Spleen (tissue), 11 donors: Measurements from ENCODE around the gene BANF2. TPM values are rescaled to one million over a fixed set of nuclear protein-coding genes. Genes with fewer than 3 reads are reported as not detected.

Experiments
- DNase-seq: peaks from one replicate; pipeline ENCODE4 v3.0.0-alpha.2; 2020
- H3K27ac ChIP-seq, 8 donors: fragments of 200-600 bp; sonication (generic) in 7 of 8; 1 replicate in 4 of 8; 2 replicates in 4 of 8; pipeline versions ENCODE4 v1.5.0 to v1.8.0; 2016 to 2021; ENCODE audit warnings: inconsistent platforms in 4 of 8, mild to moderate bottlenecking in 4 of 8, moderate library complexity in 1 of 8
- H3K27me3 ChIP-seq, 7 donors: fragments of 200-600 bp; sonication (generic) in 6 of 7; replicated peaks in 1 of 7; 1 replicate in 4 of 7; 2 replicates in 3 of 7; pipeline versions ENCODE4 v1.5.0 to v1.8.0; 2016 to 2021; ENCODE audit warnings: inconsistent platforms in 3 of 7, mild to moderate bottlenecking in 1 of 7
- H3K36me3 ChIP-seq, 6 donors: fragments of 200-600 bp; sonication (generic) in 5 of 6; 1 replicate in 4 of 6; 2 replicates in 2 of 6; pipeline versions ENCODE4 v1.5.0 to v1.8.0; 2016 to 2021; ENCODE audit warnings: inconsistent platforms in 2 of 6
- H3K4me1 ChIP-seq, 6 donors: fragments of 200-600 bp; sonication (generic) in 5 of 6; 1 replicate in 3 of 6; 2 replicates in 3 of 6; pipeline versions ENCODE4 v1.5.0 to v1.8.0; 2016 to 2021; ENCODE audit warnings: inconsistent platforms in 3 of 6
- H3K4me3 ChIP-seq, 8 donors: fragments of 200-600 bp; sonication (generic) in 7 of 8; 1 replicate in 4 of 8; 2 replicates in 4 of 8; pipeline versions ENCODE4 v1.5.0 to v1.8.0; 2016 to 2021; ENCODE audit warnings: inconsistent platforms in 4 of 8, mild to moderate bottlenecking in 4 of 8, moderate library complexity in 2 of 8
- H3K9me3 ChIP-seq, 8 donors: fragments of 200-600 bp; sonication (generic) in 7 of 8; 1 replicate in 4 of 8; 2 replicates in 4 of 8; pipeline versions ENCODE4 v1.5.0 to v1.8.0; 2016 to 2021; ENCODE audit warnings: inconsistent platforms in 4 of 8
- POLR2A ChIP-seq, 3 donors: fragments of 450-650 bp; IDR thresholded peaks; one replicate each; pipeline ENCODE4 v1.5.1; 2017; ENCODE audit warnings: antibody characterized with exemption in 3 of 3, mild to moderate bottlenecking in 1 of 3
- POLR2AphosphoS5 ChIP-seq, 3 donors: sonication (generic); formaldehyde crosslinking; IDR thresholded peaks; one replicate each; pipeline ENCODE4 v1.5.1; 2017; ENCODE audit warnings: antibody characterized with exemption in 3 of 3
- WGBS, 5 donors: extraction: QIAGEN DNeasy Blood & Tissue Kit in 3 of 5; methylation state at CpG; one replicate each; pipeline versions ENCODE4 v1.1.5 to v1.1.7; 2013 to 2018; 5-methylcytosine and 5-hydroxymethylcytosine counted together
- intact Hi-C: fragments of 100-400 bp; cut with DNase I; formaldehyde crosslinking; loops from one replicate; pipeline ENCODE4 v1.15.0; 2023; ENCODE audit warnings: low total_unique reads
- polyA plus RNA-seq, 3 donors: library from polyadenylated mRNA; stranded (reverse); fragments of 200-250 nt; gene quantifications; one replicate each; pipeline ENCODE4 v1.2.1, GENCODE V29; 2013
- total RNA-seq, 7 donors: library from RNA; depleted of rRNA in 3 of 7; stranded (reverse); fragments of >200 nt in 3 of 7; fragmentation: NEBNext Ultra II Directional in 4 of 7; extraction: Animal tissue kit (Norgen Biotek cat#: 25700) in 4 of 7; gene quantifications; one replicate each; pipeline versions ENCODE4 v1.1.0 to v1.2.1, GENCODE V29; 2016 to 2021
- TF ChIP-seq, protein P1 (sequence below), 11 experiments: fragments of 200-600 bp in 7 of 11; fragments of 450-650 bp in 4 of 11; sonication (generic) in 4 of 11; IDR thresholded peaks in 8 of 11; conservative IDR thresholded peaks in 3 of 11; 1 replicate in 7 of 11; 2 replicates in 4 of 11; pipeline versions ENCODE4 v1.4.0 to v1.8.0; 2016 to 2021; ENCODE audit warnings: antibody characterized with exemption in 11 of 11, inconsistent platforms in 4 of 11, mild to moderate bottlenecking in 1 of 11
- donor health status: healthy with polysubstance abuse.
- donor health status: DM: no; HTN: no; CAD: no; lungs with moderate emphysema.
- donor health status: DM: no; HTN: no; CAD: no.
- donor health status: Bipolar disorder and iron deficiency.
- donor health status: healthy.
- donor health status: DM: no; HTN: no; CAD: no.
- donor health status: DM: yes; HTN: yes; CAD: no.

BANF2 gene
- total and polyA plus RNA-seq, 10 donors = not detected

DNA sequence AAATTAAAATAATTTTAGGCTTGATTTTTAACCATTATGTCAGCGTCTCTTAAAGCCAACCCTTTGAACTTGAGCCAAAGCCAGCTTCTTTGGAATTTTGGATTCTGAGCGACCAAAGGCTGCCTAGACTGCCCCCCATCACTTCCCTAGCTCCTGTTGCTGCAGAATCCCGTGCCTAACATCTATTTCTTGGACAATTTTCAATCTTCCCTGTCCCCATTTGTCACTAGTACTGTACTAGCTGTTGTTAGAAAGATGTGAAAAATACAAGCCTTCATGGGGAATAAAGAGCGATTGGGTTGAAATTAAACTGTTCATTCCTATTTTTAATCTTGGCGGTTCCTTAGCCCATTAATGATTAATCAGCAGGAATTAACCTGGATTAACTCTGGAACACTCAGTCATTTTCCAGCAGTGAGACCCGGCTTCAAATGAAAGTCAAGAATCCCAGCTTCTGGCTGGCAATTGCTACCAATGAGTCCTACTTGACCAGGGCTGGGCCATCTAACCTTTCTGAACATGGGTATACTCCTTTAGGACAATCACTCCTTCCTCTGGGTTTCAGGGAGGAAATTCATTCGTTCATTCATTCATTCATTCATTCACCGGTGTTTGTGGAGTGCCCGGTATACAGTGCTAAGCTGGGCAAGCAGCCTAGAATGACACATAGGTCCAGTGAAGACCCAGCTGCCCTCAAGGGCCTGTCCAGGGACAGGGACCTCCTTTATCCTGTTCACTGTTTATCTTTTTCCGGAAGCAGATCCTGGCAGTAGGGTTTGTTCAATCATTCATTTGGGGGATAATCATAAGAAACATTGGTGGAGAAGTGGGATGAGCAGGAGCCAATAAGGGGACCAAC lies 16.3 kb upstream of the BANF2 start:
- intact Hi-C loops = no loop called here
- 79 to 84% (median 84%) methylated on average over 10 of the region's 10 CpGs for whole genome bisulfite sequencing, 5 donors
- H3K27me3 ChIP-seq = peaks cover 0 to 11% (median 0%) of the 10 kb centered on the region in 7 donors
- no peak for DNase-seq
- TF ChIP-seq, protein P1, sequence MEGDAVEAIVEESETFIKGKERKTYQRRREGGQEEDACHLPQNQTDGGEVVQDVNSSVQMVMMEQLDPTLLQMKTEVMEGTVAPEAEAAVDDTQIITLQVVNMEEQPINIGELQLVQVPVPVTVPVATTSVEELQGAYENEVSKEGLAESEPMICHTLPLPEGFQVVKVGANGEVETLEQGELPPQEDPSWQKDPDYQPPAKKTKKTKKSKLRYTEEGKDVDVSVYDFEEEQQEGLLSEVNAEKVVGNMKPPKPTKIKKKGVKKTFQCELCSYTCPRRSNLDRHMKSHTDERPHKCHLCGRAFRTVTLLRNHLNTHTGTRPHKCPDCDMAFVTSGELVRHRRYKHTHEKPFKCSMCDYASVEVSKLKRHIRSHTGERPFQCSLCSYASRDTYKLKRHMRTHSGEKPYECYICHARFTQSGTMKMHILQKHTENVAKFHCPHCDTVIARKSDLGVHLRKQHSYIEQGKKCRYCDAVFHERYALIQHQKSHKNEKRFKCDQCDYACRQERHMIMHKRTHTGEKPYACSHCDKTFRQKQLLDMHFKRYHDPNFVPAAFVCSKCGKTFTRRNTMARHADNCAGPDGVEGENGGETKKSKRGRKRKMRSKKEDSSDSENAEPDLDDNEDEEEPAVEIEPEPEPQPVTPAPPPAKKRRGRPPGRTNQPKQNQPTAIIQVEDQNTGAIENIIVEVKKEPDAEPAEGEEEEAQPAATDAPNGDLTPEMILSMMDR (IDR thresholded peaks at IDR 0.05 in 8 of 11, conservative IDR thresholded peaks at IDR 0.05 in 3 of 11) = no peak
- TF ChIP-seq POLR2A (IDR thresholded peaks at IDR 0.05) = no peak
- no peak for TF ChIP-seq POLR2AphosphoS5 (IDR thresholded peaks at IDR 0.05)
- peaks cover 0 to 14% (median 0%) of the 10 kb centered on the region in 8 donors for H3K9me3 ChIP-seq
- H3K36me3 ChIP-seq = peaks cover 0 to 8% (median 0%) of the 10 kb centered on the region in 6 donors
- peak overlapping the region in 1 of 8 donors; percentile 96 for H3K27ac ChIP-seq
- H3K4me3 ChIP-seq = peak overlapping the region in 2 of 8 donors; percentile 81 to 97
- H3K4me1 ChIP-seq = peaks cover 14 to 34% (median 30%) of the 10 kb centered on the region in 6 donors

DNA sequence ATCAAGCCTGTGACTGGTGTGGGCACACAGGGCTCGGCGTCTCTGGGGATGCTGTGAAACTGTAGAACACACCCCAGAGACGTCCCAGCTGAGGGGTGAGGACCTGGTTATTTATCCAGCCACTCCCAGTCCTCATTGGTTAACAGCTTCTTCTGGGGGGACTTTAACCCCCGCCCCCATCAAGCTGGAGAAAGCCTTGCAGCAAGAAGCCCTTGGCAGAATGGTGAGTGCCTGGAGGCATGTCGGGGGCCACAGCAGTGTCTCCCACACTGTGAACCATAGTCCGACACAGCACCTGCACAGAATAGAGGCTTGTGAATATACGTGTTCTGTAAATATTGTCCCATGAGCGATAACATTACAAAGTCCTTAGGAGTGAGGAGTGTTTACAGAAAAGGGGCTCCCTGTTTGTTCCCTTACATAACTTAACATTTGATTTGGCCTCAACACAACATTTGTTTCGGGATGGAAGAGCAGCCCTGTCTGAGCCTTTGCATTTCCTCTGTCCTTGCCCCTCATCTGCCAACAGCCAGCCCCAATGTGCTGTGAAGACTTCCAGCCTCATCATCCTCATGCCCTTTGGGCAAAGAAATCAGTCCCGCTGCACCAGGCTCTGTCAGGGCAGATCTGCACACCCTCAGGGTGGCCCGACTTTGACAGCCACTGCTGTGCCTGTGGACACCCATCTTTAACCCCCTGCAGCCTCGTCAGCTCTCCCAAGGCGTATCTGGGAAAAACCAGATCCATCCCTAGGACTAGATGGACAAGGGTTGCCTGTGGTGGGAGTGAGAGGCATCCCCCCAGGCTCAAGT lies 15.5 kb upstream of the BANF2 start:
- DNase-seq = no peak
- H3K27ac ChIP-seq = no peak overlapping the region
- intact Hi-C loops = no loop called here
- peaks cover 0 to 11% (median 0%) of the 10 kb centered on the region in 7 donors for H3K27me3 ChIP-seq
- peaks cover 0 to 14% (median 0%) of the 10 kb centered on the region in 8 donors for H3K9me3 ChIP-seq
- TF ChIP-seq POLR2A (IDR thresholded peaks at IDR 0.05) (no peak), POLR2AphosphoS5 (IDR thresholded peaks at IDR 0.05) (no peak)
- TF ChIP-seq, protein P1 (IDR thresholded peaks at IDR 0.05 in 8 of 11, conservative IDR thresholded peaks at IDR 0.05 in 3 of 11) = no peak
- no peaks in the 10 kb centered on the region for H3K36me3 ChIP-seq
- no peak overlapping the region for H3K4me3 ChIP-seq
- H3K4me1 ChIP-seq = peaks cover 14 to 26% (median 24%) of the 10 kb centered on the region in 6 donors
- WGBS, 5 donors = 87 to 91% (median 91%) methylated on average over 12 to 13 of the region's 13 CpGs

DNA sequence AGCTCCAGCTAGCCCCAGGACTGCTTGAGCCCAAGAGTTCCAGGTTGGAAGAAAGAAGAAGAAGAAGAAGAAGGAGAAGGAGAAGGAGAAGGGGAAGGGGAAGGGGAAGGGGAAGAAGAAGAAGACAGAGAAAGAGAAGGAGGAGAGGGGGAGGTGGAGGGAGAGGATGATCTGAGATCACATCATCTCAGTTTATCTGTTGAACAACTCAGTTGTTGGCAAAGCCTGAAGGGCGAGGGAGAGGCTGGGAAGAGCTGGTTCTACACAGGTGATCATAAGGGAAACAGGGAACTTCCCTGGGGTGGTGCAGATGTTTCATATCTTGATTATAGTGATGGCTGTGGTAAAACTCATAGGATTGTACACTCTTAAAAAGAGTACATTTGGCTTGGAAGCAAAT lies 14.6 kb upstream of the BANF2 start:
- H3K27ac ChIP-seq = no peak overlapping the region
- H3K4me3 ChIP-seq = no peak overlapping the region
- 68 to 77% (median 73%) methylated on average over 1 of the region's 1 CpG for WGBS, 5 donors
- peaks cover 0 to 11% (median 0%) of the 10 kb centered on the region in 7 donors for H3K27me3 ChIP-seq
- no peaks in the 10 kb centered on the region for H3K36me3 ChIP-seq
- peaks cover 0 to 15% (median 0%) of the 10 kb centered on the region in 8 donors for H3K9me3 ChIP-seq
- H3K4me1 ChIP-seq = peaks cover 6 to 17% (median 15%) of the 10 kb centered on the region in 6 donors
- no peak for TF ChIP-seq POLR2A (IDR thresholded peaks at IDR 0.05)
- TF ChIP-seq POLR2AphosphoS5 (IDR thresholded peaks at IDR 0.05) = no peak
- TF ChIP-seq, protein P1 (IDR thresholded peaks at IDR 0.05 in 8 of 11, conservative IDR thresholded peaks at IDR 0.05 in 3 of 11) = no peak
- DNase-seq = no peak
- intact Hi-C loops = no loop called here
